WI38 (cell line): ENCODE measurements around the gene S100A11.
"Not testable (repeated sequence)": the region's sequence is repeated elsewhere in the genome, so short reads cannot be mapped to it uniquely, and the experiment has no call there.

Experiments used
- H3K4me3 ChIP-seq: 2 replicates; pipeline ENCODE4 v1.5.1; 2011; ENCODE audit warnings: low read depth, mild to moderate bottlenecking, control low read depth, low read length
- CTCF ChIP-seq: IDR thresholded peaks from 2 replicates; pipeline ENCODE4 v1.5.1; 2012; ENCODE audit warnings: low read depth, mild to moderate bottlenecking, control low read depth, low read length

The S100A11 gene

GRCh38 chr1:152036267-152037216 lies at the start of gene S100A11:
Gene S100A11, minus strand, starts transcription at chr1:152037004. Its CDS starts 89 bp downstream, at chr1:152036915.
- TF ChIP-seq CTCF = no peak
- peak within 1 kb of the TSS; percentile 79 for H3K4me3 ChIP-seq

GRCh38 chr1:152084853-152085252 lies 48.0 kb upstream of the S100A11 start:
- TF ChIP-seq CTCF = no peak
- H3K4me3 ChIP-seq = no peak overlapping the region

- not testable (repeated sequence) for H3K4me3 ChIP-seq
These were observed 44.2 kb upstream of the S100A11 start for GRCh38 chr1:152081026-152081425.

GRCh38 chr1:152080494-152080893 lies 43.7 kb upstream of the S100A11 start:
- not testable (repeated sequence) for H3K4me3 ChIP-seq

GRCh38 chr1:152078831-152079441 lies 42.1 kb upstream of the S100A11 start:
- no peak for TF ChIP-seq CTCF
- H3K4me3 ChIP-seq = no peak overlapping the region

- no peak for TF ChIP-seq CTCF
- no peak overlapping the region for H3K4me3 ChIP-seq
These were observed 35.5 kb upstream of the S100A11 start for GRCh38 chr1:152072311-152072710.

- no peak overlapping the region for H3K4me3 ChIP-seq
- no peak for TF ChIP-seq CTCF
These were observed 34.3 kb upstream of the S100A11 start for GRCh38 chr1:152071123-152071522.

- TF ChIP-seq CTCF = no peak
- H3K4me3 ChIP-seq = no peak overlapping the region
These were observed 31.1 kb upstream of the S100A11 start for GRCh38 chr1:152067929-152068328.
